Brain pericyte (primary cell): ENCODE results near the gene ACSBG1.

Experiments
- DNase-seq: peaks from one replicate; pipeline ENCODE4 v3.0.0-alpha.2; 2012; ENCODE audit warnings: low read depth, low spot score

The ACSBG1 gene

DNA sequence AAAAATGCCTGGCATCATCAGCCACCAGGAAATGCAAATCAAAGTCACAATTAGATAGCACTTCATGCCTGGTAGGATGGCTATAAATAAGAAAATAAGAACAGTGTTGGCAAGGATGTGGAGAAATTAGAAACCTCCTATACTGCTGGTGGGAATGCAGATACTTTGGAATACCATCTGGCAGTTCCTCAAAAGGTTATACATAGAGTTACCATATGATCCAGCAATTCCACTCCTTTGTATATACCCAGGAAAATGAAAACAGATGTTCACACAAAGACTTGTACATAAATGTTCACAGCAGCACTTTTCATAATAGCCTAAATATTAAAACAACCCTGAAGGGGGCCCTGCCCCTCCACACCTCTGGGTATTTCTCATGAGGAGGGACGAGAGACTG is 13.7 kb downstream of the ACSBG1 start:
- no peak for DNase-seq

DNA sequence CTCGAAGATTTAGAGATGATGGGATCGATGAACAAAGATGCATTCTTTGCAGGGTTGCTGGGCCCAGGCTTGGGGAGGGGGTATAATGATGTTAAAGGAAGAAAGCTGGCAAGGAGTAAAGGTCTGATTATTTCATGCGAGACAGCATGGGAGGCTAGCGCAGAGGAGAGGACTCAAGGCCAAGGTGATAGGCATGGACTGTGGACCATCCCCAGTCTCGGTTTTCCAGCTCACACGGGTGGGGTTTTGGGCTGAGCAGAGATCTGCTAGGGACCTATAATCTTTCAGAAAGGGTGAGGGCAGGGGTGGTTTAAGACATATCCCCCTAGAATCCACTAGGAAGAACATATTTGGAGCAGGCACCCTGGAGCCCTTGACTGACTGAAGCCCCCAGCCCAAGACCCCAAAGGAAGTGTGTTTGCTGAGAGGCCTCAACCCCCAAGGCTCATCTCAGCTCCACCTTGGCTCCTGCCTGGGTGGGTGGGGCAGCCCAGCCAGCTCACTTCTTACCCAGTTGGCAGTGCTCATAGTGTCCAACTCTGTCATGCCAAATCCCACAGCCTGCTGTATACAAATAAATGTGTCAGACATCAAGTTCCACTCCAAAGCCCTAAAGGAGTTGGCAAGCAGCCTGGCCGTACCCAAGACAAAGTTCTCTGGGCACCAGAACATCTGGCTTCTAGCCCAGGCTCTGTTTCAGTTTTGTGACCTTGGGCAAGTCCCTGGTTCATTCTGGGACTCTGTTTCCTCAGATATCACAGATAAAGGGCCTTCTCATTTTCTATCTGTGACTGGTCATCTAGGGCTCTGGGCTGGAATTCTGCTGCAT is 17.9 kb downstream of the ACSBG1 start:
- DNase-seq: no peak

DNA sequence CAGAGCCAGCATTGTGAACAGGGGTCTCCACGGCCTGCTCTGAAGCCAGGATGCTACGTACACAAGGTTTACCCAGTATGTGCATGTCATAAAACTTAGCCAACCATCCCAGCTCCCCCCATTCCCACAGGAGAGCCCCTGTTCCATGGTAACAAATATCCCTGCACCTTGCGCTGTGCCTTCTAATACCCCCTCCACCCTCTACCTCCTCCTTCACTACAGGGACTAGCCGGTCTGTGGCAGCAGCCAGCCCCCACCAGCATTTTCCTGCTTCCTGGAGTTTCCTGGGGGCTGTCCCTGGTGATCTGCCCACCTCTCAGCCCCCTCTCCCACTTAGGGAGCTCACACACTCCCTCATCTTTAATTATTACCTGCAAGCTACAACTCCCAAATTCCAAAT is 20.4 kb downstream of the ACSBG1 start:
- no peak for DNase-seq

DNA sequence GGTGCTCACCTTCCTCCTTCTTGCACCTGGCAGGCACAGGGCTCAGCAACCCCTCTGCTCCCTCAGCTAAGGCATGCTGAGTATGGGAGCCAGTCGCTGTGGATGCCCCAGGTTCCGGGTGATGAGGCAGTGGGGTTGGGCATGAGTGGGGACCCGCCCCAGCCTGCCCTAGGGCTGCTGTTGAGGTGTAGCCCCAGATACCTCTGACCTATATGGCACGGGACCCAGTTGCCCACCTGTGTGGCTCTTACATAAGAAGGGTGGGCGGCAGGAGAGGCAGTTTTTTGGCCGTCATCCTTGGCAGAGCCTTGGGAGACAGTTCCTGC is 21.0 kb downstream of the ACSBG1 start:
- no peak for DNase-seq

DNA sequence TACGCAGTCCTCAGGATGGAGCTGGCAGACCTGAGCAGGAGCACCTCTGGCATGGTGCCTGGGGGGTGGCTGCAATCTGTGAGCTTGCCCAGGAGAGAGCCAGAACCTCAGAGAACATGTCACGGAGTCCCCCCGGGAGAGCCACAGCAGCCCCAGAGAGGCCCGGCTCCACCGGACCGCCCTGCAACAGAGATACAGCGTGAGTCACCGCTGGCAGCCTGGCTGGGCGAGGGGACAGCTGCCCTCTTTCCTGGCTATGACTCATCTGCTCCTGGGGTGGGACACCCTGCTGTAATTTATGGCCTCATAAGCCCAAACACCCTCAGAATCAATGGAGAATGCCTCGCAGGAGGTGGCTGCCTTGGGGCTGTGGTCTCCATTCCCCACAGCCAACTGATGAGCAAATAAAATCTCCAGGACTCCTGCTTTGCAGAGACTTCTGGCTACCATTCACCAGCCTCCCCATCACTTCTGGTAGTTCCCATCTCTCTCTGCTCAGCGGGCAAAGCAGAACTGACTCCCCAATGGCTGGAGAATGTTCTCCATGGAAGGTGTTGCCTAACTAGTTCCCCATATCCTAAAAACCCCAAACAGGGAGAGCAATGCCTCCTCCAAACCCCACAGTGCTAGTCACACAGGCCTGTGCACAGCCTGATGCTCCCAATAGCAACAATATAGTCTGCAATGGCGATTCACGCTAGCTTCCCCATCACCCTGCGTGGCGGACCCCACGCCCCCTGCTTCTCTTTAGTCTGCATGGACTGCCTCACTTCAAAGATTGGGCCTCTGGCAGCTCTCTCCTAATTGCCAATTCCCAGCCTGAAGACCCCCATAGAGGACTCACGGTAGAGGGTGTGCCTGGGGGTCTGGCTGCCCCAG is 21.6 kb downstream of the ACSBG1 start:
- DNase-seq: peak; percentile 81

DNA sequence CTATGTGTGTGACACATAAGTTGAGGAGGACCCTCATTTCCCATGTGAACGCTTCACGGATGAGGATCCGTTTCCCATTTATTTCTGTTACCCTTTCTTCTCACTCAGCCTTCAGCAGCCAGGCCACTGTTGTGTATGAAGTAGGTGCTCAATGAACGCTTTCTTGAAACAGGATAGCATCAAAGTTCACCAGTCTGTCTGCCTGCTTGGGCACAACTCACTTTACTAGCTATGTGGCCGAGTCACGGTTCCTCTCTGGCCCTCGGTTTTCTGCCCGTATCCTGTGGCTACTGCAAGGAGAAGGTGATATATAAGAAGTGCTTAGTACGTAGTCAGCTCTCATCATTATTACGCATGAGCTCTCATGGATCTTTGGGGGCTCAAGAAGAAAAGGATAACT is 22.4 kb downstream of the ACSBG1 start:
- no peak for DNase-seq

DNA sequence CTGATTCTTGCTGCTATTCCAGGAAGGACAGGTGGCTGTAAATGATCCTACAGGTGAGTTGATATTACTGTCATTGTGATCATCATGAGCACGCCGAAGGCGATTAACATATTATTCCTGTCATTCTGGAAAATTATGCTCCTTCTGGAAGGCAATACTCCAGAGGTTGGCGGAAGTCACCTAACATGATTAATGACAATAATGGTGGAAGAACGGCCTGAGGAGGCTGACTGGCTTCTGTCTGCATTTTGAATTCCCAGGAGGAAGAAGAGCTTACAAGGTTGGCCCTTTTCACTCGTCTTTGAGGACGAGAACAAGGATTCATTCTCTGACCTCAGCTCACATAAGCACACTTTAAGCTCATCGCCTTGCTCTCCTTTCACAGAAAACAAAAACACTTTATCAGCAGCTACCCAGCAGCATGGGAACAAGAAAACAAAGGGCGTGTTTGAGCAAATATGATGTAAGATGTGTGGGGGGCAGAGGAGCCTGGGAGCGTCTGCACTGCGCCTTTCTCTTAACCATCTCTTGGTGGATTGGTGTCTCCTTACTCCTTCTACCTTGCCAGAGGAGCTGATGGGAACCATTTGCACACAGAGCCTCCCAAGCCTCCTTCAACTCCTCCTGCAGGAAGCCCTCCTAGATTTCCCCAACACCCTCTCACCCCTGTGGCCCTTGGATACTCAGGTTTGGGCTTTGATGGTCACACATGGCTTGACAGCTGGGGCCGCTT is 23.0 kb downstream of the ACSBG1 start:
- DNase-seq: no peak

DNA sequence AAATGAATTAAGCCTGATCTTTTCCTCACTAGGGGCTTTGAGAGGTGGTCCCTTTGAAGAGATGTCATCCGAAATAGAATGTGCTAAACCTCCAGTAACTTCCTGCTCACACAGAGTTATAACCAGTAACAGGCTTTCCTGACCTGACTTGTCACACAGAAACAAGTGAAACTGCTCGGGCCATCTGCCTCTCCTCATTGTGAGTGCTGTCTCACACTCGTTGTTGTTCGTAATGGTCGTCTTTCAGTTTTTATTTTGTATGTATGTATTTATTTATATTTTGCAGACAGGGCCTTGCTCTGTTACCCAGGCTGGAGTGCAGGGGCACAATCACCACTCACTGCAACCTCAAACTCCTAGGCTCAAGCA is 24.0 kb downstream of the ACSBG1 start:
- no peak for DNase-seq

DNA sequence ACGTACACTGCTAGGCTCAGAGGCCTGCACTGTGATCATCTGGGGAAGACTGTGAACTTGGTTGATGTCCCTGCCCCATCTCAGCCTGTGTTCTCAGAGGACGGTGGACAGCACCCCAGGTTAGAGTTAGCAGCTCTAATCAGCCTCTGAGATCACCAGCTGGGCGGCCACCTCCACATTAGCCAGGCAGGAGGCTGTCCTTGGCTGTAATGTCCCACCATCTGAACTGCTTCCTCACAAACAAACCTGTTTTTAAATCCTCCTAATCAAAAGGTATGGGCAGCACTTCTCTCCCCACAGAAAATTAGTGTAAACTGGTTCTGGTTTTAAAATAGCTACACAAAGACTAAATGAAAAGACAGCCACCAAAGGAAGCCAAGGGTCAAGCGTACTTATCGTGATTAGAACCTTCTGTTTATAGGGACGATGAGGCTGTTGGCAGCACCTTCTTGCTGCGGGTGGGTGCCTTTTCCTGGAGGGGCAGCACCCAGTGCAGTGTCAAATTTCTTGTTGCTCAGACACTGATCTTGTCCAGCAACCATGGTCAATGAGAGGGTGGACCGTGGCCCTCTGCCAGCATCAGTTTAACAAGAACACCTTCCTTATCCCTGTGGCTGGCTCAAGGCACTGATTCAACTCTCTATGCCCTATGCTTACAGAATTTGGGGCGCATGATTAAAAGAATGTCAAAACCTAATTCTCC is 24.6 kb downstream of the ACSBG1 start:
- DNase-seq: no peak

DNA sequence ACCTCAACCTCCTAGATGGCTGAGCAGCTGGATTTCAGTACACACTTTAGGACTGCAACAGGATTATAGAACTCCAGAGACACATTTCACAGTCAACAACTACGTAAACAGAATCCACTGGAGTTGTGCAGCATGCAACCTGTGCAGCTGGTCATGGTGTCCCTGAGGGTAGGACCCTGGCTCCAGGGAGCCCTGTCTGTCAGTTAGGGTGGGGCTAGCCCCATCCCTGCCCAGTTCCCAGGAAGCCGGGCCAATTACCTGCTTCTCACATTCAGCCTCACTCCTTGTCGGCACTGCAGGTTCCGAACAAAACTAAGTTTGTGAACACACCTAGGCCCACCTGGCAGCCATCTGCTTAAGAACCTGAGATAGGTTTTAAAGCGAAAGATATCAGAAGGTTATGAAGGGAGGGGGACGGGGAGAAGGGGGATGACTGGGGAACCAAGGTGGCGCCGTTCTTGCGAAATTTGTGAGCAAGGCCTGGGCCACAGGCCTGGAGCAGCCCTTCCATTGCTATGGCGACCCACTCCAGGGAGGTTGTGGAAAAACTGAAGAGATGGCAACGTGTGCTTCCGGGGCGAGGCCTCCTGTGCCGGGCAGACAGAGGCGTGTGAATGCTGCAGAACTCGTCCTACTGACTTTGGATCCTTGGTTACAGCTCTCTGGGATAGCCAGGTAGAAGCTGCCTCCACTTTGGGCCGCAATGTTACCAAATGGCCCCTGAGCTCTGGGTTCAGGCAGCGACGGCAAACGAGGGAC is 25.3 kb downstream of the ACSBG1 start:
- no peak for DNase-seq

DNA sequence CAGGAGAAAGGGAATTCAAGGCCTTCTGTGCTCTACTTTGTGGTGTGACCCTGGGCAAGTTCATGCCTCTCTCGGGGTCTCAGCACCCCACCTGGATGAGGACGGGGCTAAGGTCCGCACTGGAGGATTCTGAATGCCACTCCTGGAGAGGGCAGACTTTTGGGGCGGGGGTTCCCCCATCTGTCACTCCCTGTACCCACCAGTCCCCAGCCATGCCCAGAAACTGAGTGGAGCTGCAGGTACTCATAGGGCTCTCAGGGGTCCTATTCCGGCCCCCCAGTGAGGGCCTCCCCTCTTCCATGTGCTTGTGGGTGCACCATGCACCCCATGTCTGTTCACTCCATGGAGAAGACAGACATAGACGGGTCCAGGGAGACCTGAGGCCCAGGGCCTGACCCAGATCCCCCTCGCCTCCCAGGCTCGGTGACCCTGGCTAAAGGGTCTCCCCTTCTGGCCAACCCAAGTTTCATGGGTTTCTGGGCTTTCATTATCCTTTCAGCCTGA is 26.0 kb downstream of the ACSBG1 start:
- DNase-seq: no peak

DNA sequence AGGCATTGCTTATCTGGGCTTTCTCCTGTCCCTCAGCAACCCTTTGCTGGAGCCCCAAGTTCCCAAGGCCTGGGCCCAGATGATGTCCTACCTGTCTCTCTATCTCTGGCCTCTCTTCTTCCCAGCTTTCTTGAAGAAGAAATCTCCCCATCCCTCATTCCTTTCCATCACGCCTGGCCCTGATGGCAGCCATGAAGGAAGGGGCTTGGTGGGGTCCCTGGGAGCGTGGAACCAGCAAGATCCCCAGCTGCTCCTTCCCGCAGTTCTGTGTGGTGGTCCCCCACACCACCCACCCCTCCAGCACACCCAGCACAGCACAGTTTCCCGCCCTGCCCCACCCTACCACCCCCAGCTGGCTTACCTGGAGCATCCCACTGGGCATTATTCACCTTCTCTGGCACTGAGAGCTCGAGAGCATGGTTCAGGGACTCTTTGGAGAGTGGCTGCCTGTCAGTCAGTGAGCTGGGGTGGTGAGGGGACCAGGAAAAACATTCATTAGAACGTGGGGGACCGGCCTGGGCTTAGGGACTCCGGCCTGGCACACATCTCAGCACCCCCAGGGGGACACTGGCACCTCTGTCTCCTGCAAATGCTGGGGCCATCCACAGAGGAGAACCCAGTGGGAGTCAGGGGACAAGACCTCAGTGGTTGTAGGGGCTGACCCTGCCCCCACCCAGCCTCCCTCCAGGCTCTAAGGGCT is 26.6 kb downstream of the ACSBG1 start:
- no peak for DNase-seq

DNA sequence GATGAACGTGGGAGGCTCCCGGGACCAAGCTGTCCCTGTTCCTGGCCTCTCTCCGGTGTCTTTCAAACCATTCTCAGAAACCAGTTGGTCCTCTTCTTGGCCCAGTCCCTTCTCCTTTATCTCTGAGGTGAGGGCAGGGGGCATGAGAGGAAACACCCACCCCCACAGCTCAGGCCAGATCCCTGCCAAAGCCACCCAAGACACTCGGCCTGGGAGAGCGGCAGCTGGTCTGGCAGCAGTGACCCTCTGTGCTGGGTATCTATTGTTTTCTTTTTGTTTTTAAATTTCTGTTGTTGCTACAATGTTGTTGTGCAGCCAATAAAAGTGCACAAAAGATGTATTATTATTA is 27.3 kb downstream of the ACSBG1 start:
- DNase-seq: no peak

DNA sequence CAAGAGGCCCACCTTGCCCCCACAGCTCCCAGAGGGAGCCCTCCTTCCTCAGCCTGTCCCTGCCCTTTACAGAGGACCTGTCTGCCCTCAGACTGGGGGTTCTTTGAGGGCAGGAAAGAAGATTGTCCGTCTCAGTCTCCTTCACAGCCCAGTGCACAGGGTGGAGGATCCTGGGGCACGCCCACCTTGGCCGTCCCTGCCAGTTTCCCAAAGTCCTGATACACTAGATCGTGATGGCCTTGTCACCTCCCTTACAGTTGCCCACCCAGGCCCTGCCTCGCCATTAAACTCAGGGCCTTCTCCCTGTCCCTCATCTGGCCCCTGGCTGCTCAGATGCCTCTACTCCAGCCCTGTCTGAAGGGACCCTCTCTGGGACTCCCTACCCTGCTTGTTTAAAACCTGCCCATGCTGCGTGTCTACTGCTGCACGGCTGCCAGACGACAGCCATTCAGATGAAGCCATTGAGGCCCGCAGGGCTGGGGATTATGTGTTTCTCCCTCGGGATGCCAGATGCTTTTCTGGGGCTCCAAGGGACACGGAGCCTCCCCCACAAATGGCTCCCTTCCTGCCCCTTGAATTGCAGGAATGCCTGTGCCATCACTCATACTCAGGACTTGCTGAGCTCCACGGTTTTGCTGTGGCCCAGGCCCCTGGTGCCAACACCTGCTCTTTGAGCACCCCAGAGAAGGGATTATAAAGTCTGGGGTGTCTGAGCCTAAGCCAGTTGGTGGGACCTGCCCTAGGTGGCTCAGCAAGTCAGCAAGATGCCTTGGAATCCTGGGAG is 27.8 kb downstream of the ACSBG1 start:
- DNase-seq: no peak

DNA sequence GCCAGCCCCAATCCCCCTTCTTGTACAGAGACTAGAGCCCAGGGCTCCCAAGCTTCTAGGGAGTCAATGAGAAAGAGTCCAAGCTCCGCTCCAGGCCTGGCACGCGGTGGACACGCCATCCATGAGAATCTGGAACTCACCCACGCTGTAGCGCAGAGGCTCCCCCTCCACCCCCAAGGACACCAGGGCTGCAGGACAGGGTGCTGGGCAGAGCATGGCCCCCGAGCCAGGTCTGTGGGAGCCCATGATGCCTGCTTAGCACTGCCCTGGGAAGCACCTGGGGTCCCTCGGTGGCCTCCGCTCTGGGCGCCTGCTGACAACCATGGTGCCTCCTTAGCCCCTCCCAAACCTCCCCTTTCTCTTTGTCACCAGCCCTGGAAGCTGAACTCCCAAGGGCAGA is 28.5 kb downstream of the ACSBG1 start:
- DNase-seq: no peak

DNA sequence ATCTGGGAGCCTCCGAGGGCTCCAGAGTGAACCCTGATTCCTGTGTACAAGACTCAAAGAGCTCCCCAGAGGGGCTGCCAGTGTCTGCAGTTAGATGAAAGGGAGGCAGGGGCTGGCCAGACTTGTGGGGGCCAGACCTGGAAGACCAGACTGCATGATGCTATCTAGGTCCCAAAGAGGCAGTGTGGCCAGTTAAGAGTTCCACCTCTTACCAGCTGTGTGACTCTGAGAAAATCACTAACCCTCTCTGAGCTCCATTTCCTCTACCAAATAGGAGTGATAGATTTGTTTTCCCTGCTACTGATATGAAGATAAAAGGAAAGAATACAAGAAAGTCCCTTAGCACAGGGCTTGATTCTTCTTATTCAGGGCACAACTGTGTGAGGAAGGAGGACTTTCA is 29.0 kb downstream of the ACSBG1 start:
- no peak for DNase-seq

DNA sequence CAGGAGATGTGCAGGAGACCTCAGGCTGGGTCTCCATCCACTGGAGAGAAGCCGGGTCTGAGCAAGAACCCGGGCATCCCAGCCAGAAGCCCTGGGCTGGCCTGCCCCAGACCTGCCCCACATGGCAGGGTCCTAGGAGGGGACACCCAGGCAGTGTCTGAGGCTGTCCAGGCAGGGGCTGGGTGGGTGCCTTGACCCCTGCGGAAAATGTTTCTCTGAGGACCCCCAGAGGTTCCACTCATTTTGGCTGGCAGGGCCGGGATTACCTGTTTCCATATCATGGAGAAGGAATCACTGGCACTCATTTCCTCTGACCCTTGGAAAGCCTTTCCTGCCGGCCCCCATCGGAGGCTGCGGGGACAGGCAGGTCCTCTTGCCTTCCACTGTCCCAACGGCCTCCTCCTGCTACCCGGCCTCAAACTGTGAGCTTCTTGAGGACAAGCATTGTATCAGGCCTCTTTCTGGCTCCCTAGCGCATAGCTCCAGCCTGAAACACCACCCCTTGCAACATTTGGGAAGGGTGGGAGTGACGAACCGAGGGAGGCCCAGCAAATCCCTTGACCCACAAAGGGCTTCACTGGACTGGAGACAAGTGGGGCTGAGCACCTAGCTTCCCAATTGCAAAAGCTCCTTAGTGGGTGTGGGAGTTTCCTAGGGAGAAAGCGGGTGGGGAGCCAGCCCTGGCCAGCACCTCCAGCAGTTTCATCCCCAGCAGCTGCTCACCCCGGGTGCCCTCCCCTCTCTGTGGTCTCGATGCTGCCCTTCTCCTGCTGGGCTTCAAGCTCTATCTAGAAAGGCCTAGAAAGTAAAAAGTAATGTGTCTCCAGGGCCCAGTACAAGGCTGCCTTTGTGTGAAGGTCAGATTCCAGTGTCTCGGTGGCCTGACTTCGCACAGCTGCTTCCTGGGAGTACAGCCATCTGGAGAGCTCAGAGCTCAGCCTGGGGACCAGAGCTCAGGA is 29.7 kb downstream of the ACSBG1 start:
- no peak for DNase-seq
